GM23338 (cell line): ENCODE results near the gene LTBP2.

Experiments used
- CREB1 ChIP-seq: fragments of 250-450 bp; sonication (Bioruptor Pico); IDR thresholded peaks from 2 replicates; pipeline ENCODE4 v1.5.0; 2020; ENCODE audit warnings: low read depth, mild to moderate bottlenecking, moderate library complexity
- EZH2 ChIP-seq: fragments of 200-600 bp; sonication (generic); IDR thresholded peaks from one replicate; pipeline ENCODE4 v1.8.0; 2017; ENCODE audit warnings: antibody characterized with exemption, mild to moderate bottlenecking, low read depth; ENCODE audit not compliant: unreplicated experiment
- EZH2phosphoT487 ChIP-seq: fragments of 200-600 bp; sonication (generic); IDR thresholded peaks from one replicate; pipeline ENCODE4 v1.8.1; 2018; ENCODE audit warnings: antibody characterized with exemption; ENCODE audit not compliant: unreplicated experiment
- POLR2AphosphoS5 ChIP-seq: IDR thresholded peaks from 2 replicates; pipeline ENCODE4 v1.6.1; 2016; ENCODE audit warnings: antibody characterized with exemption, low read depth
- TF ChIP-seq, protein P1 (sequence below): IDR thresholded peaks from 2 replicates; pipeline ENCODE4 v1.6.1; 2016; ENCODE audit warnings: antibody characterized with exemption
- TF ChIP-seq, protein P2 (sequence below), 2 experiments: fragments of 200-600 bp in 1 of 2; sonication (generic) in 1 of 2; conservative IDR thresholded peaks; 2 replicates each; pipeline versions ENCODE4 v1.5.1 to v1.6.1; 2016 to 2017; ENCODE audit warnings: antibody characterized with exemption in 2 of 2, low read depth in 2 of 2, mild to moderate bottlenecking in 2 of 2, moderate library complexity in 1 of 2

DNA sequence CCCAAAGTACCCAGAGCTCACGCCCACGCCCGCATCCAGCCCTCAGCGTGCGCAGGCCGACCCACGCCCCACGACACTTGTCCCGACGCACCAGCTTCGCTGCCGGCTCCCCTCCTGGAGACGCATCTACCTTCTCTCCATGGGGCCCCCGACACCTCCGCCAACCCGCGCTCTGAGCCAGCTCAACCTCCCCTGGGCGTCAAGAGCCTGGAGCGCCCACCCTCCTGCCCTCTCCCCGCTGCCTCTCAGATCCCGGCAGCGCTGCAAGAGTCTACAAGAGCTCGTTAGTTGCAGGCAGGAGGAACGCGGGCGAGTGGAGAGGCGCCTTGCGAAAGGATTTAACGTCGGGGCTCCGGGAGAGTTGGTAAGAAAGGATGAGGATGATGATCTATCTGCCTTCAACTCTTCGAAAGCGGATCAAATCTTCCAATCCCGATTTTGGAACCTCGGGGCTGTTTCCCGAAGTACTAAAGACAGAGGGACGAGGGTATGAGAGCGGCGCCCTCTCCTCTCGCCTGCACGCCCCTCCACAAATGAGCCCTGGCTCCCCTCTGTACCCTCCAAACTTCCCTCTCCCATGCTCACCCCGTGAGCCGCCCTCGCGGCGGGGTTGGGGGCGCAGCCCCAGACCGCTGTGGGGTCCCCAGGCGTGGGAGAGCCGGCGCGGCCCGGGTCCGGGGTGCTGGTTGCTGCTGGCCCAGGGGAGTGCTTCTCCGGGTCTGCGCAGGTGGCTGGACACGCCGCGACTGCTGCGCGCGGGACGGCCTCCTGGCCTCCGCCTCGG lies 979 bp downstream of the LTBP2 start:
- TF ChIP-seq, protein P1, sequence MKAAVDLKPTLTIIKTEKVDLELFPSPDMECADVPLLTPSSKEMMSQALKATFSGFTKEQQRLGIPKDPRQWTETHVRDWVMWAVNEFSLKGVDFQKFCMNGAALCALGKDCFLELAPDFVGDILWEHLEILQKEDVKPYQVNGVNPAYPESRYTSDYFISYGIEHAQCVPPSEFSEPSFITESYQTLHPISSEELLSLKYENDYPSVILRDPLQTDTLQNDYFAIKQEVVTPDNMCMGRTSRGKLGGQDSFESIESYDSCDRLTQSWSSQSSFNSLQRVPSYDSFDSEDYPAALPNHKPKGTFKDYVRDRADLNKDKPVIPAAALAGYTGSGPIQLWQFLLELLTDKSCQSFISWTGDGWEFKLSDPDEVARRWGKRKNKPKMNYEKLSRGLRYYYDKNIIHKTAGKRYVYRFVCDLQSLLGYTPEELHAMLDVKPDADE: no peak
- TF ChIP-seq, protein P2, sequence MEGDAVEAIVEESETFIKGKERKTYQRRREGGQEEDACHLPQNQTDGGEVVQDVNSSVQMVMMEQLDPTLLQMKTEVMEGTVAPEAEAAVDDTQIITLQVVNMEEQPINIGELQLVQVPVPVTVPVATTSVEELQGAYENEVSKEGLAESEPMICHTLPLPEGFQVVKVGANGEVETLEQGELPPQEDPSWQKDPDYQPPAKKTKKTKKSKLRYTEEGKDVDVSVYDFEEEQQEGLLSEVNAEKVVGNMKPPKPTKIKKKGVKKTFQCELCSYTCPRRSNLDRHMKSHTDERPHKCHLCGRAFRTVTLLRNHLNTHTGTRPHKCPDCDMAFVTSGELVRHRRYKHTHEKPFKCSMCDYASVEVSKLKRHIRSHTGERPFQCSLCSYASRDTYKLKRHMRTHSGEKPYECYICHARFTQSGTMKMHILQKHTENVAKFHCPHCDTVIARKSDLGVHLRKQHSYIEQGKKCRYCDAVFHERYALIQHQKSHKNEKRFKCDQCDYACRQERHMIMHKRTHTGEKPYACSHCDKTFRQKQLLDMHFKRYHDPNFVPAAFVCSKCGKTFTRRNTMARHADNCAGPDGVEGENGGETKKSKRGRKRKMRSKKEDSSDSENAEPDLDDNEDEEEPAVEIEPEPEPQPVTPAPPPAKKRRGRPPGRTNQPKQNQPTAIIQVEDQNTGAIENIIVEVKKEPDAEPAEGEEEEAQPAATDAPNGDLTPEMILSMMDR (conservative IDR thresholded peaks at IDR 0.05; ENCODE audit: low read depth in 2 of 2): no peak
- TF ChIP-seq EZH2: peak; percentile 94
- no peak for TF ChIP-seq POLR2AphosphoS5
- peak; percentile 64 for TF ChIP-seq EZH2phosphoT487
- no peak for TF ChIP-seq CREB1 (CRISPR knock-in tag)
